Superior temporal gyrus (tissue), 1 donor: ENCODE data around the gene KCNE3.

Source experiments
- DNase-seq: peaks from one replicate; pipeline ENCODE4 v3.0.0-alpha.2; 2016; ENCODE audit errors: extremely low spot score

The KCNE3 gene

GRCh38 chr11:74466916-74467885 lies at the start of gene KCNE3:
TSS of gene KCNE3 (minus strand) at chr11:74467549. CDS start at chr11:74457563, 9,986 bp downstream.
- no peak for DNase-seq

- no peak for DNase-seq
Observed at GRCh38 chr11:74507582-74507981, 40.2 kb upstream of the KCNE3 start.

GRCh38 chr11:74506823-74507222 lies 39.5 kb upstream of the KCNE3 start:
- no peak for DNase-seq

- no peak for DNase-seq
Observed at GRCh38 chr11:74505911-74506310, 38.6 kb upstream of the KCNE3 start.

GRCh38 chr11:74504100-74504691 lies 36.8 kb upstream of the KCNE3 start:
- no peak for DNase-seq

GRCh38 chr11:74494916-74495315 lies 27.6 kb upstream of the KCNE3 start:
- no peak for DNase-seq

GRCh38 chr11:74493791-74494630 lies 26.7 kb upstream of the KCNE3 start:
- peak; percentile 42 for DNase-seq

GRCh38 chr11:74492974-74493790 lies 25.8 kb upstream of the KCNE3 start, which contains the start of gene LIPT2:
TSS of gene LIPT2 (minus strand) at chr11:74493724. CDS start at chr11:74493703, 21 bp downstream.
- DNase-seq, result peak; percentile 85

- no peak for DNase-seq
Observed at GRCh38 chr11:74492084-74492483, 24.7 kb upstream of the KCNE3 start.

- no peak for DNase-seq
Observed at GRCh38 chr11:74490941-74491340, 23.6 kb upstream of the KCNE3 start.

GRCh38 chr11:74487875-74488274 lies 20.5 kb upstream of the KCNE3 start:
- DNase-seq, result no peak

GRCh38 chr11:74485868-74486267 lies 18.5 kb upstream of the KCNE3 start:
- no peak for DNase-seq

- DNase-seq, result no peak
Observed at GRCh38 chr11:74480688-74481417, 13.5 kb upstream of the KCNE3 start.

- DNase-seq, result no peak
Observed at GRCh38 chr11:74479732-74480123, 12.4 kb upstream of the KCNE3 start.

GRCh38 chr11:74478877-74479731 lies 11.8 kb upstream of the KCNE3 start:
- DNase-seq, result no peak

GRCh38 chr11:74476536-74476935 lies 9.2 kb upstream of the KCNE3 start:
- DNase-seq, result no peak

GRCh38 chr11:74474316-74474715 lies 7.0 kb upstream of the KCNE3 start:
- no peak for DNase-seq

GRCh38 chr11:74473382-74474173 lies 6.2 kb upstream of the KCNE3 start:
- DNase-seq, result no peak
